NCI-H82 treated with DMSO at 0.1 percent for 48 hours (cell line): Measurements from ENCODE around the gene OPRL1.
"Not testable (repeated sequence)": the region's sequence is repeated elsewhere in the genome, so short reads cannot be mapped to it uniquely, and the experiment has no call there.

Source experiments
- DNase-seq: peaks from one replicate; lab custom pipeline; 2025; ENCODE audit not compliant: unreplicated experiment; lab: John Stamatoyannopoulos, UW

The OPRL1 gene

GRCh38 chr20:64083378-64083803 is 3.5 kb downstream of the OPRL1 start:
- DNase-seq, result peak; percentile 62

- no peak for DNase-seq
Observed at GRCh38 chr20:64083804-64084684, 4.2 kb downstream of the OPRL1 start, which contains the start of gene LKAAEAR1. Gene LKAAEAR1, minus strand, starts transcription at chr20:64084398. Its CDS starts 179 bp downstream, at chr20:64084219.

- no peak for DNase-seq
Observed at GRCh38 chr20:64084685-64085152, 4.8 kb downstream of the OPRL1 start.

GRCh38 chr20:64086801-64087200 is 6.9 kb downstream of the OPRL1 start:
- no peak for DNase-seq

GRCh38 chr20:64087226-64087825 is 7.4 kb downstream of the OPRL1 start:
- DNase-seq, result not testable (repeated sequence)

GRCh38 chr20:64088586-64088985 is 8.7 kb downstream of the OPRL1 start:
- DNase-seq, result not testable (repeated sequence)

GRCh38 chr20:64090165-64090564 is 10.3 kb downstream of the OPRL1 start:
- DNase-seq, result no peak

GRCh38 chr20:64091340-64091739 is 11.5 kb downstream of the OPRL1 start:
- DNase-seq, result no peak

GRCh38 chr20:64091770-64092169 is 11.9 kb downstream of the OPRL1 start:
- peak; percentile 16 for DNase-seq

- DNase-seq, result no peak
Observed at GRCh38 chr20:64092258-64093012, 12.6 kb downstream of the OPRL1 start.

GRCh38 chr20:64093013-64093503 is 13.2 kb downstream of the OPRL1 start:
- no peak for DNase-seq

GRCh38 chr20:64095455-64095854 is 15.6 kb downstream of the OPRL1 start:
- no peak for DNase-seq

GRCh38 chr20:64095927-64096326 is 16.0 kb downstream of the OPRL1 start:
- no peak for DNase-seq

GRCh38 chr20:64096535-64096934 is 16.7 kb downstream of the OPRL1 start:
- DNase-seq, result no peak

- DNase-seq, result no peak
Observed at GRCh38 chr20:64098471-64099013, 18.7 kb downstream of the OPRL1 start.

GRCh38 chr20:64099086-64099786 is 19.4 kb downstream of the OPRL1 start:
- DNase-seq, result no peak

GRCh38 chr20:64099880-64100565 is 20.1 kb downstream of the OPRL1 start:
- no peak for DNase-seq

GRCh38 chr20:64100566-64100888 is 20.6 kb downstream of the OPRL1 start:
- DNase-seq, result no peak

- no peak for DNase-seq
Observed at GRCh38 chr20:64100946-64101688, 21.2 kb downstream of the OPRL1 start.
